HG02623 (cell line): ENCODE data around the gene PTGER4.
"Not testable (repeated sequence)": the region's sequence is repeated elsewhere in the genome, so short reads cannot be mapped to it uniquely, and the experiment has no call there.

Experiments
- ATAC-seq: cut with Tn5 transposase; IDR thresholded peaks from one replicate; pipeline ENCODE4 v1.9.1; 2021; ENCODE audit warnings: moderate library complexity; ENCODE audit not compliant: unreplicated experiment

PTGER4 gene

GRCh38 chr5:40688996-40689395, 9.3 kb downstream of the PTGER4 start:
- ATAC-seq, result no peak

GRCh38 chr5:40689438-40689837, 9.7 kb downstream of the PTGER4 start:
- peak; percentile 65 for ATAC-seq

- ATAC-seq, result no peak
Measured at GRCh38 chr5:40690267-40690666, 10.6 kb downstream of the PTGER4 start.

- no peak for ATAC-seq
Measured at GRCh38 chr5:40691894-40692293, 12.2 kb downstream of the PTGER4 start.

- no peak for ATAC-seq
Measured at GRCh38 chr5:40694433-40694832, 14.7 kb downstream of the PTGER4 start.

GRCh38 chr5:40700116-40700782, 20.5 kb downstream of the PTGER4 start:
- ATAC-seq, result no peak

GRCh38 chr5:40702027-40702426, 22.3 kb downstream of the PTGER4 start:
- ATAC-seq, result not testable (repeated sequence)

- ATAC-seq, result not testable (repeated sequence)
Measured at GRCh38 chr5:40705484-40705883, 25.8 kb downstream of the PTGER4 start.

- ATAC-seq, result not testable (repeated sequence)
Measured at GRCh38 chr5:40710575-40710974, 30.9 kb downstream of the PTGER4 start.

- ATAC-seq, result no peak
Measured at GRCh38 chr5:40714001-40714400, 34.3 kb downstream of the PTGER4 start.

- ATAC-seq, result no peak
Measured at GRCh38 chr5:40716000-40716399, 36.3 kb downstream of the PTGER4 start.

GRCh38 chr5:40716590-40716989, 36.9 kb downstream of the PTGER4 start:
- ATAC-seq, result no peak

- no peak for ATAC-seq
Measured at GRCh38 chr5:40717281-40717680, 37.6 kb downstream of the PTGER4 start.

- no peak for ATAC-seq
Measured at GRCh38 chr5:40720069-40720468, 40.4 kb downstream of the PTGER4 start.

- ATAC-seq, result not testable (repeated sequence)
Measured at GRCh38 chr5:40722497-40722911, 42.8 kb downstream of the PTGER4 start.

GRCh38 chr5:40733434-40733833, 53.7 kb downstream of the PTGER4 start:
- no peak for ATAC-seq

- ATAC-seq, result no peak
Measured at GRCh38 chr5:40733879-40734563, 54.3 kb downstream of the PTGER4 start.

- ATAC-seq, result no peak
Measured at GRCh38 chr5:40734986-40735385, 55.3 kb downstream of the PTGER4 start.

GRCh38 chr5:40735609-40736008, 55.9 kb downstream of the PTGER4 start:
- ATAC-seq, result no peak

GRCh38 chr5:40736103-40736875, 56.6 kb downstream of the PTGER4 start:
- ATAC-seq, result no peak

- no peak for ATAC-seq
Measured at GRCh38 chr5:40738502-40738901, 58.8 kb downstream of the PTGER4 start.
